GM12878 (cell line): ENCODE data around the gene DPF3. TPM values are rescaled to one million over a fixed set of nuclear protein-coding genes. Genes with fewer than 3 reads are reported as not detected.

ENCODE experiments used
- ATAC-seq: fragments of 200-7000 bp; cut with Tn5 transposase; 3 replicates; pipeline ENCODE4 v1.9.1; 2020; ENCODE audit warnings: mild to moderate bottlenecking, moderate library complexity
- BruUV-seq: library from RNA; stranded (reverse); fragments of 400-500 nt; replicated peaks from 2 replicates; lab custom pipeline; 2021; lab: Mats Ljungman, UMichigan
- CTCF ChIA-PET: fragments of 300-600 bp; sonication (Branson Sonifier 250); formaldehyde crosslinking; extraction: SDS; loops from one replicate; lab custom pipeline; 2021; ENCODE audit warnings: inconsistent platforms; lab: Yijun Ruan, JAX
- POLR2A ChIA-PET: fragments of 350-600 bp; formaldehyde crosslinking; extraction: SDS; loops from one replicate; lab custom pipeline; 2021; ENCODE audit warnings: inconsistent platforms; lab: Charles Lee
- RAD21 ChIA-PET: fragments of 300-600 bp; sonication (Branson Sonifier 250); formaldehyde crosslinking; loops from one replicate; lab custom pipeline; 2023; ENCODE audit warnings: antibody characterized with exemption; ENCODE audit not compliant: unreplicated experiment; lab: Charles Lee
- SMC1A ChIA-PET: fragments of 300-600 bp; sonication (Branson Sonifier 250); formaldehyde crosslinking; loops from one replicate; lab custom pipeline; 2023; ENCODE audit not compliant: unreplicated experiment, uncharacterized antibody; lab: Charles Lee
- DNase-seq: peaks from one replicate; pipeline ENCODE4 v3.0.0-alpha.2; 2011; ENCODE audit warnings: low read depth, low spot score
- FAIRE-seq: peaks from 3 replicates; lab custom pipeline; 2011; peaks lifted over from hg19 to GRCh38; lab: Jason Lieb, UNC
- H2AFZ ChIP-seq: 2 replicates; pipeline ENCODE4 v1.6.0; 2011; ENCODE audit warnings: low read depth, low read length, control low read depth; ENCODE audit not compliant: control insufficient read depth
- H3K27ac ChIP-seq: 2 replicates; pipeline ENCODE4 v1.5.1; 2011; ENCODE audit warnings: control low read depth; ENCODE audit not compliant: control insufficient read depth, insufficient read depth
- H3K27me3 ChIP-seq, 2 experiments: replicated peaks in 1 of 2; 2 replicates each; pipeline versions ENCODE4 v1.6.0 to v1.6.1; 2011; ENCODE audit warnings: low read length in 1 of 2; ENCODE audit not compliant: control insufficient read depth in 2 of 2, insufficient read depth in 2 of 2
- H3K36me3 ChIP-seq, 2 experiments: 2 replicates each; pipeline ENCODE4 v1.5.1; 2011; ENCODE audit warnings: low read length in 1 of 2; ENCODE audit not compliant: control insufficient read depth in 2 of 2, insufficient read depth in 2 of 2
- H3K4me1 ChIP-seq: 2 replicates; pipeline ENCODE4 v1.6.1; 2011; ENCODE audit warnings: mild to moderate bottlenecking, low read length, moderate library complexity, mixed read lengths; ENCODE audit not compliant: control insufficient read depth, insufficient read depth
- H3K4me2 ChIP-seq: 2 replicates; pipeline ENCODE4 v1.6.0; 2011; ENCODE audit warnings: control low read depth; ENCODE audit not compliant: control insufficient read depth, insufficient read depth
- H3K4me3 ChIP-seq: fragments of 200-600 bp; sonication (generic); 2 replicates; pipeline ENCODE4 v1.5.1; 2016
- H3K79me2 ChIP-seq: 2 replicates; pipeline ENCODE4 v1.6.0; 2011; ENCODE audit warnings: low read length; ENCODE audit not compliant: control insufficient read depth, insufficient read depth
- H3K9ac ChIP-seq: 2 replicates; pipeline ENCODE4 v1.8.0; 2011; ENCODE audit warnings: low read length, control low read depth, mixed read lengths; ENCODE audit not compliant: control insufficient read depth, insufficient read depth
- H3K9me3 ChIP-seq: replicated peaks from 3 replicates; pipeline ENCODE4 v1.5.1; 2011; ENCODE audit warnings: mild to moderate bottlenecking, low read length; ENCODE audit not compliant: control insufficient read depth, insufficient read depth
- H4K20me1 ChIP-seq: 2 replicates; pipeline ENCODE4 v1.6.0; 2011; ENCODE audit not compliant: control insufficient read depth, insufficient read depth
- BCLAF1 ChIP-seq: fragments of 450-650 bp; IDR thresholded peaks from 2 replicates; pipeline ENCODE4 v1.6.1; 2017; ENCODE audit warnings: antibody characterized with exemption, mild to moderate bottlenecking, moderate library complexity
- ELK1 ChIP-seq: IDR thresholded peaks from 2 replicates; pipeline ENCODE4 v1.6.1; 2012; ENCODE audit warnings: low read depth, low read length, improper control_type of control experiment
- FOS ChIP-seq: IDR thresholded peaks from 3 replicates; pipeline ENCODE4 v1.6.1; 2011; ENCODE audit warnings: borderline replicate concordance; ENCODE audit not compliant: insufficient read length; ENCODE audit errors: extremely low read depth
- GATAD2B ChIP-seq: fragments of 450-650 bp; conservative IDR thresholded peaks from 2 replicates; pipeline ENCODE4 v1.6.1; 2017; ENCODE audit warnings: low read depth, mild to moderate bottlenecking, moderate library complexity
- HSF1 ChIP-seq: fragments of 150-350 bp; IDR thresholded peaks from 2 replicates; pipeline ENCODE4 v1.6.1; 2014; ENCODE audit warnings: mild to moderate bottlenecking, low read depth, low read length
- JUNB ChIP-seq: IDR thresholded peaks from 2 replicates; pipeline ENCODE4 v1.6.1; 2016; ENCODE audit warnings: antibody characterized with exemption, mild to moderate bottlenecking
- JUND ChIP-seq: IDR thresholded peaks from 2 replicates; pipeline ENCODE4 v1.6.1; 2012; ENCODE audit warnings: low read depth, mild to moderate bottlenecking, low read length, improper control_type of control experiment, moderate library complexity
- MYB ChIP-seq: fragments of 150-350 bp; IDR thresholded peaks from 2 replicates; pipeline ENCODE4 v1.6.1; 2014; ENCODE audit warnings: mild to moderate bottlenecking, low read depth, low read length, borderline replicate concordance
- NFIC ChIP-seq: IDR thresholded peaks from 2 replicates; pipeline ENCODE4 v1.6.1; 2012; ENCODE audit warnings: low read depth, mild to moderate bottlenecking, inconsistent platforms, low read length, moderate library complexity
- PBX3 ChIP-seq: IDR thresholded peaks from 2 replicates; pipeline ENCODE4 v1.6.1; 2011; ENCODE audit warnings: mild to moderate bottlenecking, low read depth, low read length, moderate library complexity; ENCODE audit not compliant: insufficient replicate concordance
- SIN3A ChIP-seq: IDR thresholded peaks from 2 replicates; pipeline ENCODE4 v1.6.1; 2012; ENCODE audit warnings: low read depth, low read length, improper control_type of control experiment
- SMARCA5 ChIP-seq: fragments of 450-650 bp; IDR thresholded peaks from 2 replicates; pipeline ENCODE4 v1.6.1; 2017; ENCODE audit warnings: mild to moderate bottlenecking
- SRF ChIP-seq, 2 experiments: IDR thresholded peaks; 2 replicates each; pipeline ENCODE4 v1.6.1; 2011; ENCODE audit warnings: low read depth in 2 of 2, low read length in 2 of 2, mild to moderate bottlenecking in 1 of 2, moderate library complexity in 1 of 2
- STAT3 ChIP-seq: IDR thresholded peaks from 2 replicates; pipeline ENCODE4 v1.6.1; 2011; ENCODE audit warnings: low read depth, low read length, improper control_type of control experiment
- ZNF274 ChIP-seq: IDR thresholded peaks from one replicate; pipeline ENCODE4 v1.8.0; 2011; ENCODE audit not compliant: insufficient read length, insufficient read depth
- ZNF622 ChIP-seq: fragments of 450-650 bp; IDR thresholded peaks from 2 replicates; pipeline ENCODE4 v1.6.1; 2017; ENCODE audit warnings: mild to moderate bottlenecking, inconsistent platforms
- WGBS: methylation state at CpG from one replicate; pipeline ENCODE4 v1.1.6; 2016; ENCODE audit warnings: low lambda C conversion rate; ENCODE audit not compliant: insufficient replicate concordance, insufficient coverage; ENCODE audit errors: missing lambda C conversion rate; 5-methylcytosine and 5-hydroxymethylcytosine counted together
- in situ Hi-C: fragments of 300-500 bp; cut with MboI; formaldehyde crosslinking; loops from 9 replicates; pipeline ENCODE4 v1.14.3; 2018; ENCODE audit warnings: mixed read lengths
- intact Hi-C: fragments of 100-400 bp; cut with micrococcal nuclease; formaldehyde crosslinking; loops from one replicate; pipeline ENCODE4 v1.14.2; 2022; ENCODE audit not compliant: unreplicated experiment
- polyA plus RNA-seq, 11 experiments: library from polyadenylated mRNA; depleted of rRNA in 4 of 11; unstranded in 6 of 11; stranded (reverse) in 5 of 11; fragments of >200 nt; fragmentation: Nextera tagmentation in 4 of 11; fragmentation: Illumina TruSeq in 1 of 11; extraction: Ambion mirVana in 4 of 11; extraction: Trizol in 1 of 11; gene quantifications; 1 replicate in 1 of 11; 2 replicates in 10 of 11; pipeline versions ENCODE4 v1.2.1 to v1.2.3, GENCODE V29; 2011 to 2016; ENCODE audit warnings: inconsistent platforms in 2 of 11, missing spikeins in 2 of 11, low read depth in 1 of 11
- total RNA-seq, 4 experiments: library from RNA; depleted of rRNA in 3 of 4; stranded (reverse); fragments of >200 nt in 3 of 4; fragmentation: Illumina TruSeq in 1 of 4; extraction: Trizol in 1 of 4; gene quantifications; 2 replicates each; pipeline versions ENCODE4 v1.2.1 to v1.2.3, GENCODE V29; 2013 to 2021

The DPF3 gene
- total and polyA plus RNA-seq, 10 of the 15 experiments (the other 5 are each of a cell fraction or from before 2014, with no cell fraction given): 0.69 to 8.0 (median 2.2) TPM

GRCh38 chr14:72594099-72594901 lies 299.6 kb downstream of the DPF3 start (continued):
- no peak for TF ChIP-seq ZNF622
- no peak for TF ChIP-seq JUND
- no peak for TF ChIP-seq SMARCA5
- TF ChIP-seq ZNF274: no peak
- TF ChIP-seq SIN3A: no peak
- no peak for TF ChIP-seq GATAD2B
- TF ChIP-seq NFIC: 0 out of 2 replicates have a peak, but pooled peaks have one; percentile 17
- peak; percentile 78; the same call in 1 of the 2 replicates for TF ChIP-seq HSF1
- no peak for TF ChIP-seq JUNB
- peak; percentile 46; the same call in 1 of the 2 replicates for TF ChIP-seq MYB
- TF ChIP-seq, all 136 proteins: peak for 30

GRCh38 chr14:72591391-72591790 lies 302.5 kb downstream of the DPF3 start:
- FAIRE-seq (no peak), DNase-seq (no peak), ATAC-seq (no peak)
- Histone ChIP-seq H3K79me2 (no peaks in the 10 kb centered on the region), H3K9me3 (peaks cover 4% of the 10 kb centered on the region; the same call in 2 of the 3 replicates), H3K4me1 (peaks cover 19% of the 10 kb centered on the region), H3K27me3 (no peaks in the 10 kb centered on the region), H3K27ac (no peak overlapping the region), H3K9ac (no peak overlapping the region), H3K4me2 (no peak overlapping the region), H3K4me3 (no peak overlapping the region), H2AFZ (no peak overlapping the region), H3K36me3 (no peaks in the 10 kb centered on the region), H4K20me1 (no peaks in the 10 kb centered on the region)
- ChIA-PET RAD21 (no interaction called here), CTCF (no interaction called here), POLR2A (no interaction called here), SMC1A (no interaction called here)
- BruUV-seq: no TSS peak
- WGBS: 70% methylated on average over 4 of the region's 4 CpGs
- intact Hi-C loops: no loop called here
- in situ Hi-C loops: no loop called here
- no peak for TF ChIP-seq PBX3
- TF ChIP-seq ELK1: no peak
- no peak for TF ChIP-seq STAT3
- no peak for TF ChIP-seq BCLAF1
- TF ChIP-seq SRF (IDR thresholded peaks at IDR 0.05; ENCODE audit: low read depth in 2 of 2, low read length in 2 of 2): no peak
- no peak for TF ChIP-seq FOS
